HG02973 (cell line): Measurements from ENCODE around the gene SLC6A16.
"Not testable (repeated sequence)": the region's sequence is repeated elsewhere in the genome, so short reads cannot be mapped to it uniquely, and the experiment has no call there.

Experiments
- ATAC-seq: cut with Tn5 transposase; IDR thresholded peaks from one replicate; pipeline ENCODE4 v1.9.1; 2021; ENCODE audit warnings: moderate library complexity; ENCODE audit not compliant: unreplicated experiment

SLC6A16 gene

DNA sequence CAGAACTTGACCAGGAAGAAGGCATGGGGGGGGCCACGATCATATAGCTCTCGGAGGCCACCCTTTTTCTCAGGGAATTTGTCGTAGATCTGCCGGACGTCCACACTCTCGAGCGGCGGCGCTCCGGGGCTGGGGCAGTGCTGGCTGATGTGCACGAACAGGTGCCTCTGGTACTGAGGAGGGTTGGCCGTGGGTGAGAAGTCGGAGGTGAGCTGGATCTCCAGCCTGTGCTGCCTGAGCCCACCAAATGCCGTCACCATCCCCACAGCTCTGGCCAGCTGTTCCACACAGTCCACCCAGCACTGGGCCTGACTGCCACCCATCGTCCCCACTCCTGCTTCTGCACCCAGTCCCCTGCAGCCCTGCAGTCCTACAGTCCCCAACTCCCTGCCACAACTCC lies 22.2 kb upstream of the SLC6A16 start:
- ATAC-seq: no peak

DNA sequence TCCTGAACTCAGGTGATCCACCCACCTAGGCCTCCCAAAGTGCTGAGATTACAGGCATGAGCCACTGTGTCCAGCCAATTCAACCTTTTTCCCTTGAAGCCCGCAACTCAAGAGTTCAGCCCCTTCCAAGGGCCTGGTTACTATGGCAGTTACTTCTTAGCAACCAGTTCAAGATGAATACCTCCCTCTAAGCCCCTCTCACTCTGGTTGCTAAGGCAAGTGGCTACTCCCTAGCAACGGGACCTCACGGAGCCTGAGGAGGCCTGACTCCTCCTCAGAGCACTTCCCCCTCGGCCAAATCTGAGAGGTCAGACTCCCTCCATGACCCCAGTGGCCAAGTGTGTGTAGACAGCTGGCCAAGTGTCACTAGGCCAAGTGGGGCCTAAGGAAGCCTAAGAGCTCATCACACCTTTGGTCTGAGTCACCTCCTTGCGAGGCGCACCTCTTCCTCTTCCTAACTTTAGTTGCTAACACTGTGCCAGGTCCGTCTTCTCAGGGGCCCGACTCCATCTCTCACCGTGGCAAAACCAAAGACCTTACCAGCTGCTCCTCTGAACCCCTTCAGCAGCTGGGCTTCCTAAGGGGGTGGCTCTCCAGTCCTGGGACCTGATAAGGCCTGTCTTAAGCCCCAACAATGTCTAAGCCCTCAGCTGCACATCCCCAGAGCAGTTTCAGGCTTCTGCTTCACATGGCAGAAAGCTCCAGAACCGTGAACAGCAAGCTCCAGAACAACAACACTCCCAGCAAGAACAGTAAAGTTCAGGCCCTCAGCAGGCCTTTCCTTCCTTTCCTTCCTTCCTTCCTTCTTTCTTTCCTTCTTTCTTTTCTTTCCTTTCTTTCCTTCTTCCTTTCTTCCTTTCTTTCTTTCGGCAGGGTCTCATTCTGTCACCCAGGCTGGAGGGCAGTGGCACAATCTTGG lies 19.8 kb upstream of the SLC6A16 start:
- ATAC-seq: no peak

DNA sequence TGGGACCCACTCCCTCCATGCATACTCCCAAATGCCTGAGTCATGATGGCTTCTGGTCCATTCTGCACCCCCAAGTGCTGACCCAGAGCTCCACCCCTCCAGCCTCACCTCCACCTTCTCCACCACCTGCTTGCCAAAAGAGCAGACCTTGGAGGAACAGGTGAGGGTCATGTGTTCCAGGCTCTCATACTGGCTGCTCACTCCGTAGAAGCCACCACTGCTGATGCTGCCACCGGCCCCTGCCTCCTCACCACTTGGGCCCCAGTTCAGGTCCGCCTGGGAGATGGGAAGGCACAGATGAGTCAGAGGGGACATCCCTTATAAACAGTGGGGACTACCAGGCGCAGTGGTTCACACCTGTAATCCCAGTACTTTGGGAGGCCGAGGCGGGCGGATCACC lies 18.1 kb upstream of the SLC6A16 start:
- no peak for ATAC-seq

DNA sequence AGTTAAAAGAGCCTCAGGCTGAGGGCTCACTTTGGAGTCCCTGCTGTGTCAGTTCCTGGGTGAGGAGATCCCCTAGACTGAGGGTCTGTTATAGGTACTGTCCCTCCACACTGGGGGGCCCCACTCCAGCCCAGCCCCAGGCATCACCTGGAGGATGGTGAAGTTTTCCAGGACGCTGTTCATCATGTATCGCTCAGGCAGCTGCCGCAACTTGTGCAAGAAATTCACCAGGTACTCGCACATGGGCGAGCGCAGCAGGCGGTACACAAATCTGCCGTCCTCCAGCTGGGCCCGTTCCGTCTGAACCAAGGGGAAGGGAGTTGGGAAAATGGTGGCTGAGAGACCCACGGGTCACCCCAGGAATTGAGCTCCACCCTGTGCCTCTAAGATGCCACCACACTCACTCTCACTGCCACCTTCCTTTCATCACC lies 17.3 kb upstream of the SLC6A16 start:
- ATAC-seq: no peak

DNA sequence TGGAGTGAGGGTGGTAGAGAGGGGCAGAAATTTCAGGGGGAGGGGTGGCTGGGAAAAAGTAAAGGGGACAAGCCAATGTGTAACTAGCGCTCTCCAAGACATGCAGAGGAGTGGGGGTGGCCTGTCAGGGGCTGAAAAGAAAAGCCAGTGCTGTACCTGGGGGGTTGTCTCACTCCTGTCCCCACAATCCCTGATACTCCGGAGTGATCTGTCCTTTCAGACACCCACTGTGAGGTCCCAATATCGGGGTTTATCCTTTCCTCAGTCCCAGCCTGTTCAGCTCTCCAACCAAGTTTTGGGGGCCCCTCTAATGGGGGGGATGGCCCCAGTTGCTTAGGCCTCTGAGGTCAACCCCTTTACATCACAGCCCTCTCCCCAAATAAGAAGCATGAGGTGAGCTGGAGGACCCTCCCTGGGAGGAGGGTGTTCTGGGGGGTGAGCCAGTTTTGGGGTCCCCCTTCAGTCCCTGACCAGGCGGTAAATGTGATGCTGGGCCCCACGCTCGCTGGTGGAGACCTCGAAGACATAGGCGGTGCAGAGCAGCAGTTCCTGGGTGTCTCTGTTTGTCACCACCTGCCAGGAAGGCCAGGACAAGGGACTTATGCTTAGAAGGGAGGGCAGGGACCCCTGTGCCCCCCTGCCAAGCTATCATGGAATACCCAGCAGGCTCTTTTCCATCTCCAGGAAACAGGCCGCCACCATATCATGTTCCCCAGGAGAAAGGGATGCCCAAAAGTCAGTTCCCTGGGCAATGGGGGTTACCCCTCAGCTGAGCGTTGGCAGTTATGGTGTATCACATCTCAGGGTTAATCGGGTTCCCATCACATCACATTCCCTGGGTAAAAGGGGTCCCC lies 16.1 kb upstream of the SLC6A16 start:
- no peak for ATAC-seq

DNA sequence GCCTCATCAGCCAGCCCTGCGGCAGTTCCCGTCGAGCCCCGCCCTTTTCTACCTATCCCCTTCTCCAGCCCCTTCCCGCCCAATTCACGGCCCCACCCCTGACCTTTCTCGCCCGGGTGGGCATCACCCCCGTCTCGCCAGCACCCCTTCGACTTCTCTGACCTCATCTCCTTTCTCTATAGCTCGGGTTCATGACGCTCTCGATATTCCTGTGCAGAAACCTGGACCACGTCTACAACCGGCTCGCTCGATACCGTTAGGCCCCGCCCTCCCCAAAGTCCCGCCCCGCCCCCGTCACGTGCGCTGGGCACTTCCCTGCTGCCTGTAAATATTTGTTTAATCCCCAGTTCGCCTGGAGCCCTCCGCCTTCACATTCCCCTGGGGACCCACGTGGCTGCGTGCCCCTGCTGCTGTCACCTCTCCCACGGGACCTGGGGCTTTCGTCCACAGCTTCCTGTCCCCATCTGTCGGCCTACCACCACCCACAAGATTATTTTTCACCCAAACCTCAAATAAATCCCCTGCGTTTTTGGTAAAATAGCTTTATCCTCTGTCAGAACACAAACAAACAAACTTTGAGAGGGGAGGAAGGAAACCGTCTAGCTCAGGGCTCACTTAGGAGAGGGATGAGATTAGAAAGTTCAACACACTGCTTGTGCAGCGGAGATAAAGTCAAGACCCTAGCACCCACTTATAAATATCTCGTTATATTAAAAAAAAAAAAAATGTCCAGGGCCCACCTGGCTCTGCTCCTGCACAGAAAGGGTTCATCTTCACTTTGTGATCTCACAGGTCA lies 15.3 kb upstream of the SLC6A16 start:
- peak; percentile 58 for ATAC-seq

DNA sequence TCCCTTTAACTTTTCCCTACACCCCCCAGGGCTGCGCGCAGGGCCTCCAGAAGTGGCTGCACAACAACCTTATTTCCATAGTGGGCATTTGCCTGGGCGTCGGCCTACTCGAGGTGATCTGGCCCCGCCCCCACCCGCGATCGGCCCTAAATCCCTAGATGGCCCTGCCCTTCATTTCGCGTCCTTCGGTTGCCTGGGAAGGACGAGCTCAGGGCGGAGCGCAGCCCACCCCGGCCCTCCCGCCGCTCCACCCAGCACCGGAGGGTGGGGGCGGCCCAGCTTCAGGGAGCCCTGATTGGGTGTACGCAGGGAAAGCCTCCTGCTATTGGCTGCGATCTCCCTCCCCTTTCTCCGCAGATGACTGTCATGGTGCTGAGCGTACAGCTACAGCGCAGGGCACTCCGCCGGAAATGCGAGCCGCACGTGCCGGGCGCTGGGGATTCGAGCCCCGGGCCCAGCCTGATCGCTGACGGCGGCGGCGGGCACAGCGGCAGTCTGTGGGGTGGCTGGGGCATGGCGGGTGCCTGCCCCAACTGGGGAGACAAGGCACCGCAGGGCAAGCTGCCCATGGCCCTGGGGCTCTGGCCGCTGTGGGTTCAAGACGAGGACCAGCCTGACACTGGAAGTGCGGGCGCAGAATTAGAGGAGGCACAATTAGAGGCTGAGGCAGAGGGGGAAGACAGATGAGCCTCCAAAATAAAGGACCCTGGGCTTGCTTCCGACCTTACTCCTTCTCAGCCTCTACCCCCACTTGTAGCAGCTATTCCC lies 14.5 kb upstream of the SLC6A16 start:
- no peak for ATAC-seq

DNA sequence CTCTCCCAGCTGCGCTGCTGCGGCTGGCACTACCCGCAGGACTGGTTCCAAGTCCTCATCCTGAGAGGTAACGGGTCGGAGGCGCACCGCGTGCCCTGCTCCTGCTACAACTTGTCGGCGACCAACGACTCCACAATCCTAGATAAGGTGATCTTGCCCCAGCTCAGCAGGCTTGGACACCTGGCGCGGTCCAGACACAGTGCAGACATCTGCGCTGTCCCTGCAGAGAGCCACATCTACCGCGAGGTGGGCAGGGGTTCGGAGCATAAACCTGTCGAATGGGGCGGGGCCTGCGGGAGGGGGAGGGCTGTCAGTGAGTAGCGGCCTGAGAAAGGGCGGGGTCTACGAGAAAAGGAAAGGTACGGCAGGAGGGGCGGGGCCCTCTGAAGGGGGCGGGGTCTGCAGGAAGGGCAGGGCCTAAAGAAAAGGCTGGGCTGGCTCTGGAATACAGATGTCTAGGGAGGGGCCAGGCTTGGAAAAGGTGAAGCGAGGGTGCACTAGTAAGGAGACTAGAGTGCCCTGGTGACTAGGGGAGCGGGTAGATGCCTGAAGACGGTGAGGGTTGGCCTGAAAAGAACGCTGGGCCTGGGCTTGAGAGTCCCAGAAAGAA lies 13.8 kb upstream of the SLC6A16 start:
- no peak for ATAC-seq

DNA sequence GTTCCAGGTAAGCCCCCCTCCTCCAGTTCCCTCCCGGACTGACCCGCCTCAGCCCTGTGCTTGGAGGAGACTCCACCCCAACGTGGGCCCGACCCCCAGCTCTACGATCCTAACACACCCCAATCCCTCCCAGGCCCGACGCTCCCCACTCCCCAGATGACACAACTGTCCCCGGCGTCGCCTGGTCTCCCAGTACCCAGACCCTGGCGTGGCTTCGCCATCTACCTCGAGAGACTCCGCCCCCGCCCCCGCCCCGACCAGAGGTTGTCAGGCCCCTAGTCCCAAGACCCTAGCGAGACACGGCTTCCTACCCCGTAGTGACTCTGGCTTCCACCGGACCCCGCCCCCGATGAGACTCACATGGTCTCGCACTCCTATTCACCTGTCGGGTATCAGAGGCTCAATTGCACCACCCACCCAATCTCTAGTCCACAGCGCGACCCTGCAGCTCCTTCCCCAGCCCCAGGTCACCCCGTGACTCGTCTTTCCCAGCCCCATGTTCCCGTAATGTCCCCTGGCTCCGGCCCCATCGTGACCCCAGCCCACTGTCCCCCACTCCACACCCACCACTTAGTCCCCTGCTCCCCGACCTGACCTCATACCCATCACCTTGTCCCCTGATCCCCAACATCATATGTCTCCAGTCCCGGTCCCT lies 13.2 kb upstream of the SLC6A16 start:
- ATAC-seq: no peak

DNA sequence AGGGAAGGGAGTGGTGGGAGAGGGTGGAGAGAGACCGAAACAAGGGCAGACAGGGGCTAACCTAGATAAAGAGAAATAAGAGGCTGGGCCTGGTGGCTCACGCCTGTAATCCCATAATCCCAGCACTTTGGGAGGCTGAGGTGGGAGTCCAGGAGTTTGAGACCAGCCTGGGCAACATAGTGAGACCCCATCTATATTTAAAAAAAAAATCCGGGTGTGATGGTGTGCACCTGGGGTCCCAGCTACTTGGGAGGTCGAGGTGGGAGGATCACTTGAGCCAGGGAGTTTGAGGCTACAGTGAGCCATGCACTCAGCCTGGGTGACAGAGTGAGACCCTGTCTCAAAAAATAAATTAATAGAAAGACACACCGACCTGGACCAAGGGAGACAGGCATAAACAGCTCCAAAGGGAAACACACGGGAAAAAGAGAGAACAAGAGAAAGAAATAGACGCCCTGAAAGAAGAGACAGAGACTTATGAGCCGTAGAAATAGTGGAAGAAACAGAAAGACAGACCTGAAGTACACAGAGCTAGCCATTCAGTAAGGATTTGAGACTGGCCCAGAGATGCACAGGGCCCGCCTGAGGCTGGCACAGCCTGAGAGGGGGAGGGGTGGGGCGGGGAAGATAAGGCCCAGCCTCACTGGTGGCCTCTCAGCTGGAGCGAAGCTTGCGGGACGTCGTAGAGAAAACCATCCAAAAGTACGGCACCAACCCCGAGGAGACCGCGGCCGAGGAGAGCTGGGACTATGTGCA lies 12.5 kb upstream of the SLC6A16 start:
- no peak for ATAC-seq

DNA sequence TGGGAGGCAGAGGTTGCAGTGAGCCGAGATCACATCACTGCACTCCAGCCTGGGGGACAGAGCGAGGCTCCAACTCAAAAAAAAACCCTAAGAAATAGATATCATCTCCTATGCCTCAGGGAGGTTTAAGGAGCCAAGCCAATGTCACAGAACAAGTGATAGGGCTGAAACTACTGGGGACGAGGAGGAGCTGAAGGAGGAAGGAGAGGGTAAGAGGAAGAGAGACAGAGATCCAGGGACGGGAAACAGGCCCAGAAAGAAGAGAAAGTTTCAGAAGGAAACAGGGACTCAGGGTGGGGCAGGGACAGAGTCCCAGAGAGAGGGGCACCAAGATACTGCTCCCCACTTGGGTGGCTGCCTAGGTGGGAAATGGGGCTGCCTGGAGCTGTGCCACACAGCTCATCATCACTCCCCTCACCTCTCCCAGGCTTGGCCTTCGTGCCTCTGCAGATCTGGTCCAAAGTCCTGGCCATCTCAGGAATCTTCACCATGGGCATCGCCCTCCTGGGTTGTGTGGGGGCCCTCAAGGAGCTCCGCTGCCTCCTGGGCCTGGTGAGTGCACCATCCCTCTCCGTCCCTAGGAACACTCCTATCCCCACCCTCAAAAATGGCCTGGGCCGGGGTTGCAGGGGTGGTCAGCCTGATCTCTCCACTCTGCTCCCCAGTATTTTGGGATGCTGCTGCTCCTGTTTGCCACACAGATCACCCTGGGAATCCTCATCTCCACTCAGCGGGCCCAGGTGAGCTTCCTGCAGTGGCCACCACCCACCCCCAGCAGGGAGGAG lies 11.7 kb upstream of the SLC6A16 start:
- ATAC-seq: no peak

DNA sequence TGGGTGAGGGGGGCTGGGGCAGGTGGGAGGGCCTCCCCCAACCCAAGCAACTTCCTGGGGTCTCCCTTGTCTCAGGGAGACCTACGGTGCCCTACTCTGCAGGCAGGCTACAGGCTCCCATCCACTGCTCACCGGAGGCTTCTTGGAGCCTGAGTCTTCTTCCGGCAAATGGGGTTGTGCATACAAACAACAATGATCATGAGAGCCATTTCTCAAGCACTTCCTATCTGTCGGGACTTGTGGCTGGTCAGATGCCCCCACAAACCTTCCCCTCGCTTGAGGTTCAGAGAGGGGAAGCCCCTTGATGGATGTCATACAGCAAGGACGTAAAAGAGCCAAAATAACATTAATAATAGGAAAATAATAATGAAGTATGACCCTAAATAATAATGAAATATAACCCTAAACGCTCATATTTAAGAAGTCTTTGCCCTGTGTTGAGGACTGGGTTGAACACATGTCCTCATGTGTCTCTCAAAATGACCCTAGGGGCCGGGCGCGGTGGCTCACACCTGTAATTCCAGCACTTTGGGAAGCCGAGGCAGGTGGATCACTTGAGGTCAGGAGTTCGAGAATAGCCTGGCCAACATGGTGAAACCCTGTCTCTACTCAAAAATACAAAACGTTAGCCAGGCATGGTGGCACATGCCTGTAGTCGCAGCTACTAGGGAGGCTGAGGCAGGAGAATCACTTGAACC lies 10.9 kb upstream of the SLC6A16 start:
- no peak for ATAC-seq

DNA sequence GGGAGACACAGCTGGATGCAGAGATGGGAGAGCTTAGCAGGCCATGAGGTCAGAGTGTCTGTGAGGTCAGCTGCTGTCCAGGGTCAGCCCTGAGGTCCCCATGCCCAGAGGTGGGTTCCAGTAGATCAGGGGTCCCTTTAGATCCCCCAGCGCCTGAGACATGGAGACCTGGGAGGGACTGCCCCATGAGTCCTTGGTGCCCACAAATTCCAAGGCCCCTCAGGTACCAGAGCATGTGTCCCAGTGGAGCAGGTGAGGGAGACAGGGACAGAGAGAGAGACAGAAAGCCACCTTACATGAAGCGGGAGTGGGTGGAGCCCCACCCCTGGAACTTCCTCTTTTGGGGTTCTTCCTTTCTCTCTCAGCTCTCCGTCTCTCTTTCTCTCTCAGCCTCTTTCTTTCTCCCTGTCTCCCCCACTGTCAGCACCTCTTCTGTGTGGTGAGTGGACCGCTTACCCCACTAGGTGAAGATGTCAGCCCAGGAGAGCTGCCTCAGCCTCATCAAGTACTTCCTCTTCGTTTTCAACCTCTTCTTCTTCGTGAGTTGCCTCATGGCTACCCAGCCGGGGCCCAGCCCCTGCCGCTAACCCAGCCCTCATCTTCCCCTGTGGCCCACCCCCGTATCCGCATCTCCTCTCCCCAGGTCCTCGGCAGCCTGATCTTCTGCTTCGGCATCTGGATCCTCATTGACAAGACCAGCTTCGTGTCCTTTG lies 10.2 kb upstream of the SLC6A16 start, which contains the start of gene CD37:
Gene CD37 (plus strand): TSS at position 336 of the 713 bp plus-strand sequence. CDS start 135 bp downstream, at position 471.
- no peak for ATAC-seq

DNA sequence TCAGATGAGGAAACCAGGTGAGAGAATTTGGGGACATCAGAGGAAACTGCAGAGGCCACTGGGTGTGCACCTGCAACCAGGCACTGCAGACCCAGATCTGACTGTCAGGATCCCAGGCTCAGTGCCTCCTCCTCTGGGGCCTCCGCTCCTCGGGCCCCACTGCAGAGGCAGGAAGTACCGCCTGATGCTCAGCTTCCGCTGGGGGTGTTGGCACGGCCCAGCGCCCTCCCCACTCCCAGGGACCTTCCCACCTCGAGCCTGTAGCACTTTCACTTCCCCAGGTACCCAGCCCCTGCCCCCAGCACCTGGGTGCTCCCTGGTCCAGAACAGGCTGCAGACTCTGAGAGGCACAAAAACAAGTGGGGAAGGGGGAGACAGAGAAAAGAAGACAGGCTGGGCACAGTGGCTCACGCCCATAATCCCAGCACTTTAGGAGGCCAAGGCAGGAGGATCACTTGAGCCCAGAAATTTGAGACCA lies 8.9 kb upstream of the SLC6A16 start:
- peak; percentile 34 for ATAC-seq

DNA sequence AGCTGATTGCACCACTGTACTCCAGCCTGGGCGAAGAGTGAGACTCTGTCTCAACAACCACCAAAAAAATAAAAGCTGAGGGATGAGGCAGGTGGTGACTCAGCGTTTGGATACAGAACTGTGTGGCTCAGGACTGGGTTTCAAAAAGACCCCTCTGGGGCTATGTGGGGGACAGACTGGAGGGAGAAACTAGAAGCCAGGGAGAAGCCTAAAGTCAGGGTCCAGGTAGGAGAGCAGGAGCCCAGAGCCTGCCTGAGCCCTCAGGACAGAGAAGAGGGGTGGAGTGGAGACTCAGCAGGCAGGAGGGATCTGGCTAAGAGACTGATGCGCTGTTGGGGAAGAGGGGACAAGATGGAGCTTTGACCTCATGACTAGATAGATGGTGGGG lies 8.4 kb upstream of the SLC6A16 start:
- ATAC-seq: no peak

DNA sequence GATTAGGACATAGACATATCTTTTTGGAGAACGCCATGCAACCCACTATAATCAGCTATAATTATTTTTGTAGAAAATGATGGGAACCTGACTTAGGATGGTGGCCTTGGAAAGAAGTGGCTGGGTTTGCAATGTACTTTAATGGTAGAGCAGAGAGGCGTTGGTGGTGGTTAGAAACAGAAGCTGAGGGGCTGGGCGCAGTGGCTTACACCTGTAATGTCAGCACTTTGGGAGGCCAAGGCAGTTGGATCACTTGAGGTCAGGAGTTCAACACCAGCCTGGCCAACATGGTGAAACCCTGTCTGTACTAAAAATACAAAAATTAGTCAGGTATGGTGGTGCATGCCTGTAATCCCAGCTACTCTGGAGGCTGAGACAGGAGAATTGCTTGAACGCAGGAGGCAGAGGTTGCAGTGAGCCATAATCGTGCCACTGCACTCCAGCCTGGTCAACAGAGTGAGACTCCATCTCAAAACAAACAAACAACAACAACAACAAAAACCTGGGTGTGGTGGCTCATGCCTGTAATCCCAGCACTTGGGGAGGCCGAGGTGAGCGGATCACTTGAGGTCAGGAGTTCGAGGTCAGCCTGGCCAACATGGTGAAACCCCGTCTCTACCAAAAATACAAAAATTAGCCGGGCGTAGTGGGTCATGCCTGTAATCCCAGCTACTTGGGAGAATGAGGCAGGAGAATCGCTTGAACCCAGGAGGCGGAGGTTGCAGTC lies 7.9 kb upstream of the SLC6A16 start:
- ATAC-seq: not testable (repeated sequence)
